Ovary (tissue), 9 donors: Measurements from ENCODE around the gene DNAJC7. TPM values are rescaled to one million over a fixed set of nuclear protein-coding genes. Genes with fewer than 3 reads are reported as not detected.

Experiments used
- DNase-seq, 5 donors: peaks; one replicate each; pipeline ENCODE4 v3.0.0-alpha.2; 2019 to 2020
- H3K27ac ChIP-seq, 2 donors: fragments of 200-600 bp; one replicate each; pipeline versions ENCODE4 v1.5.1 to v1.8.0; 2019 to 2022
- H3K27me3 ChIP-seq: fragments of 200-600 bp; one replicate; pipeline ENCODE4 v1.8.0; 2022
- H3K36me3 ChIP-seq: fragments of 200-600 bp; sonication (generic); one replicate; pipeline ENCODE4 v1.5.1; 2019
- H3K4me1 ChIP-seq: one replicate; pipeline ENCODE4 v1.8.1; 2013; ENCODE audit warnings: mild to moderate bottlenecking, moderate library complexity; ENCODE audit not compliant: insufficient read depth
- H3K4me3 ChIP-seq: fragments of 200-600 bp; sonication (generic); one replicate; pipeline ENCODE4 v1.5.1; 2017
- H3K9me3 ChIP-seq, 2 donors: fragments of 200-600 bp in 1 of 2; sonication (generic) in 1 of 2; one replicate each; pipeline versions ENCODE4 v1.5.1 to v1.8.1; 2013 to 2019; ENCODE audit warnings: mild to moderate bottlenecking in 1 of 2, moderate library complexity in 1 of 2
- CTCF ChIP-seq, 3 donors: fragments of 450-650 bp in 2 of 3; fragments of 200-600 bp in 1 of 3; IDR thresholded peaks; one replicate each; pipeline versions ENCODE4 v1.5.1 to v1.8.0; 2016 to 2022; ENCODE audit warnings: antibody characterized with exemption in 3 of 3, mild to moderate bottlenecking in 1 of 3
- EP300 ChIP-seq: sonication (generic); formaldehyde crosslinking; IDR thresholded peaks from one replicate; pipeline ENCODE4 v1.6.1; 2017; ENCODE audit warnings: antibody characterized with exemption
- POLR2A ChIP-seq: fragments of 450-650 bp; IDR thresholded peaks from one replicate; pipeline ENCODE4 v1.6.1; 2017; ENCODE audit warnings: antibody characterized with exemption, mild to moderate bottlenecking, moderate library complexity
- WGBS, 3 donors: extraction: QIAGEN DNeasy Blood & Tissue Kit in 1 of 3; methylation state at CpG; one replicate each; pipeline versions ENCODE4 v1.1.5 to v1.1.7; 2013 to 2017; 5-methylcytosine and 5-hydroxymethylcytosine counted together
- intact Hi-C, 4 donors: fragments of 100-400 bp; cut with DNase I; formaldehyde crosslinking; loops; one replicate each; pipeline versions ENCODE4 v1.11.0 to v1.15.1; 2022 to 2023
- polyA plus RNA-seq, 2 donors: library from polyadenylated mRNA; stranded (reverse); fragments of 200-250 nt in 1 of 2; fragments of 350-450 nt in 1 of 2; fragmentation: Illumina TruSeq in 1 of 2; extraction: RNeasy Lipid Tissue Mini Kit (QIAGEN cat#74804) in 1 of 2; gene quantifications; one replicate each; pipeline ENCODE4 v1.2.3, GENCODE V29; 2013 to 2014
- total RNA-seq, 7 donors: library from RNA; depleted of rRNA in 2 of 7; stranded (reverse); fragments of >200 nt in 2 of 7; fragmentation: NEBNext Ultra II Directional in 3 of 7; extraction: Animal tissue kit (Norgen Biotek cat#: 25700) in 3 of 7; gene quantifications; one replicate each; pipeline versions ENCODE4 v1.1.0 to v1.2.4, GENCODE V29; 2016 to 2023
- donor health status: DM: no; HTN: no; CAD: no; lungs with moderate emphysema.
- donor health status: DM: no; HTN: no; CAD: no.
- donor health status: Bipolar disorder and iron deficiency.
- donor health status: DM: yes; HTN: yes; CAD: no.
- donor health status: DM: no; HTN: no; CAD: no.
- donor health status: DM: yes; HTN: yes; CAD: no.

Gene DNAJC7
- total and polyA plus RNA-seq, 9 donors: 37.7 to 102 (median 70.1) TPM

GRCh38 chr17:41957869-41958439 is 59.3 kb downstream of the DNAJC7 start:
- no peaks in the 10 kb centered on the region for H3K9me3 ChIP-seq
- WGBS, 3 donors: 85 to 88% (median 87%) methylated on average over 6 of the region's 6 CpGs
- no peak for DNase-seq
- TF ChIP-seq EP300 (no peak), CTCF (IDR thresholded peaks at IDR 0.05) (no peak), POLR2A (no peak)
- intact Hi-C loops: no loop called here
- peaks cover 2% of the 10 kb centered on the region for H3K4me1 ChIP-seq
- H3K27me3 ChIP-seq: no peaks in the 10 kb centered on the region
- H3K36me3 ChIP-seq: no peaks in the 10 kb centered on the region
- H3K27ac ChIP-seq: no peak overlapping the region
- no peak overlapping the region for H3K4me3 ChIP-seq

GRCh38 chr17:41957031-41957868 is 60.0 kb downstream of the DNAJC7 start:
- H3K36me3 ChIP-seq: no peaks in the 10 kb centered on the region
- H3K9me3 ChIP-seq: no peaks in the 10 kb centered on the region
- DNase-seq: no peak
- peaks cover 2% of the 10 kb centered on the region for H3K4me1 ChIP-seq
- H3K27ac ChIP-seq: no peak overlapping the region
- intact Hi-C loops: no loop called here
- H3K27me3 ChIP-seq: no peaks in the 10 kb centered on the region
- H3K4me3 ChIP-seq: no peak overlapping the region
- 74 to 83% (median 82%) methylated on average over 11 of the region's 11 CpGs for WGBS, 3 donors
- TF ChIP-seq POLR2A: no peak
- no peak for TF ChIP-seq CTCF (IDR thresholded peaks at IDR 0.05)
- TF ChIP-seq EP300: no peak

GRCh38 chr17:41956522-41956921 is 60.7 kb downstream of the DNAJC7 start:
- TF ChIP-seq EP300: no peak
- TF ChIP-seq CTCF (IDR thresholded peaks at IDR 0.05): no peak
- TF ChIP-seq POLR2A: no peak
- H3K4me1 ChIP-seq: peaks cover 2% of the 10 kb centered on the region
- intact Hi-C loops: no loop called here

GRCh38 chr17:41948762-41949460 is 68.3 kb downstream of the DNAJC7 start:
- H3K9me3 ChIP-seq: no peaks in the 10 kb centered on the region
- no peak overlapping the region for H3K27ac ChIP-seq
- 83 to 91% (median 85%) methylated on average over 11 of the region's 11 CpGs for WGBS, 3 donors
- H3K36me3 ChIP-seq: no peaks in the 10 kb centered on the region
- no peak for DNase-seq
- H3K4me3 ChIP-seq: no peak overlapping the region
- H3K27me3 ChIP-seq: no peaks in the 10 kb centered on the region
- H3K4me1 ChIP-seq: no peaks in the 10 kb centered on the region
- TF ChIP-seq CTCF (IDR thresholded peaks at IDR 0.05) (no peak), EP300 (no peak)
- intact Hi-C loops: no loop called here

More at GRCh38 chr17:41956522-41956921, 60.7 kb downstream of the DNAJC7 start:
- Histone ChIP-seq H3K9me3 (no peaks in the 10 kb centered on the region), H3K27ac (no peak overlapping the region), H3K36me3 (no peaks in the 10 kb centered on the region), H3K4me3 (no peak overlapping the region), H3K27me3 (no peaks in the 10 kb centered on the region)
- no peak for DNase-seq
- 88 to 92% (median 89%) methylated on average over 6 of the region's 6 CpGs for WGBS, 3 donors
